Ectodermal cell (in vitro differentiated cells): ENCODE data around the gene DACT2.

ENCODE experiments used
- H3K27ac ChIP-seq: 2 replicates; pipeline ENCODE4 v1.7.0; 2013; ENCODE audit warnings: mild to moderate bottlenecking, low read depth, low read length; ENCODE audit not compliant: insufficient read depth, poor library complexity, severe bottlenecking
- H3K27me3 ChIP-seq: 2 replicates; pipeline ENCODE4 v1.7.0; 2013; ENCODE audit warnings: mild to moderate bottlenecking, low read length; ENCODE audit not compliant: insufficient read depth, control insufficient read depth, poor library complexity, severe bottlenecking
- H3K36me3 ChIP-seq: one replicate; pipeline ENCODE4 v1.7.0; 2013; ENCODE audit warnings: low read length; ENCODE audit not compliant: control insufficient read depth, insufficient read depth
- H3K4me1 ChIP-seq: one replicate; pipeline ENCODE4 v1.7.0; 2013; ENCODE audit warnings: low read length; ENCODE audit not compliant: control insufficient read depth, insufficient read depth
- H3K4me3 ChIP-seq: 2 replicates; pipeline ENCODE4 v1.7.0; 2013; ENCODE audit warnings: low read depth, low read length, control low read depth; ENCODE audit not compliant: insufficient read depth
- H3K9me3 ChIP-seq: 2 replicates; pipeline ENCODE4 v1.7.0; 2013; ENCODE audit warnings: mild to moderate bottlenecking, low read length, moderate library complexity; ENCODE audit not compliant: control insufficient read depth
- WGBS, 2 experiments: methylation state at CpG; one replicate each; pipeline ENCODE4 v1.1.7; 2013; ENCODE audit warnings: missing lambda C conversion rate in 2 of 2; 5-methylcytosine and 5-hydroxymethylcytosine counted together

The DACT2 gene

DNA sequence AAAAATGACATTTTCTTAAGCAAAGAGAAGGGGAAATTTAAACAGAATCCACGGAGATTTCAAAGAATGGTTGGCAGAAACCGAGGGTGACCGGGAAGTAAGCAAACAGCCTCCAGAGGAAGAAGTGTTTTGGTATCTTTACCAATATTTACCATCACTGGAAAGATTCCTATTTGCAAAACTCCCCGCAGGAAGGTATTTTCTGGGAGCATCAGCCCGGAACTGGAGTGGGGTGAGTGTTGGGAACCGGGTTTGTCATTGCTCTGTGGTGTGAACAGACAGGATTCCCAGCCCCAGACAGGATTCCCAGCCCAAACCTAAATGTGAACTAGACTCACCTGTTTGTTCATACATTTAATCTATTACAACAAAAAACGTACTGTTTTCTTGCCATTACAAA lies 19.2 kb upstream of the DACT2 start:
- H3K9me3 ChIP-seq = no peaks in the 10 kb centered on the region
- no peaks in the 10 kb centered on the region for H3K27me3 ChIP-seq
- 81 to 87% methylated on average over 6 to 7 of the region's 7 CpGs for WGBS, 2 experiments
- no peak overlapping the region for H3K4me3 ChIP-seq
- H3K36me3 ChIP-seq = no peaks in the 10 kb centered on the region
- no peak overlapping the region for H3K27ac ChIP-seq
- no peaks in the 10 kb centered on the region for H3K4me1 ChIP-seq

DNA sequence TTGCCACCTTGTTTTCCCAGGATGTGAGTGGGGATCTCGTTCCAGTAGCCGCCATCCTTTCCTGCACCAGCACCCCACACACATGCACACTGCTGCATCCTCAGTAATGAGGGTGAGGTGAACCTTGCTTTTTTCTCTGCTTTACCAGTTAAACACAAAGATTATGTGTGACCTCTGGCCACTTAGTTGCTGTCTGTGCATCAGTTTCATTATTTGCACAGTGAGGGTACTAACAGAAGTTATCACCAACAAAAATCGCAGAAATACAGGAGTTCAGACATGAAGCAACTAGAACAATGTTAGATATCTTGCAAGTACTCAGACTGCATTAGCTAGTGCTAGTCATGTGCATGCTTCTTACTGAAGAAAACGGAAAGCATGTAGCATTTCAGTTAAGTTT lies 17.4 kb upstream of the DACT2 start:
- H3K9me3 ChIP-seq = no peaks in the 10 kb centered on the region
- H3K4me1 ChIP-seq = peaks cover 4% of the 10 kb centered on the region
- no peaks in the 10 kb centered on the region for H3K36me3 ChIP-seq
- H3K27me3 ChIP-seq = no peaks in the 10 kb centered on the region
- no peak overlapping the region for H3K4me3 ChIP-seq
- H3K27ac ChIP-seq = no peak overlapping the region
- WGBS, 2 experiments = 69 to 71% methylated on average over 4 of the region's 4 CpGs

DNA sequence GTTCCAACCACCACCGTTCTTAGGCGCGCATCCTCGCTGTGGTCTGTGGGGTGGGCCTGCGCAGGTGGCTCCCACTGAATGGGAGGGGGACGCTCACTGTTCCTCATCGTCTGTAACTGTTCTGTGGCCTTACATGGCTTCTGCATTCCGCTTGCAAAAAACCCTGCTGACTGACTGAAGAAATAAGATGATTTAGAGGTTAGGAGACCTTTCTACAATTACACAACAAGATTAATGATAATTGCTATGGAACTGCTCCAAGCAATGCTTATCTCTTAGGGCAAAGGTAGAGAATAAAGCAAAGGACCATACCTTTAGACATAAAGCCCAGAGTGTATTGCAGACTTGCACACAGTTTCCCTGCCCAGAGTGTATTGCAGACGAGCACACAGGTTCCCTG lies 14.4 kb upstream of the DACT2 start:
- 89 to 95% methylated on average over 9 of the region's 9 CpGs for WGBS, 2 experiments
- H3K4me1 ChIP-seq = peaks cover 8% of the 10 kb centered on the region
- H3K36me3 ChIP-seq = no peaks in the 10 kb centered on the region
- no peaks in the 10 kb centered on the region for H3K9me3 ChIP-seq
- H3K27ac ChIP-seq = no peak overlapping the region
- H3K4me3 ChIP-seq = no peak overlapping the region
- H3K27me3 ChIP-seq = no peaks in the 10 kb centered on the region

DNA sequence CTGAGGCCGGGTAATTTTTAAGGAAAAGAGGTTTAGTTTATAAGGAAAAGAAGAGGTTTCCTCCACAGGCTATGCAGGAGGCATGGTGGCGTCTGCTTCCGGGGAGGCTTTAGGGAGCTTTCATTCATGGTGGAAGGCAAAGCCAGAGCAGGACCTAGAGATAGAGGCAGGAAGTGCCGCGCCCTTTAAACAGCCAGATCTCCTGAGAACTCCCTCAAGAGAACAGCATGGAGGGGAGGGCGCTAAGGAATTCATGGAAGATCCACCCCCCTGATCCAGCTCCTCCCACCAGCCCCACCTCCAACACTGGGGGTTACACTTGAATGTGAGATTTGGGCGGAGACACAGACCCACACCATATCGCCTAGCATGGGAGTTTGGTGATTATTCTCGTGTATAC lies 13.9 kb upstream of the DACT2 start:
- Histone ChIP-seq H3K27ac (no peak overlapping the region), H3K4me1 (peaks cover 8% of the 10 kb centered on the region), H3K9me3 (no peaks in the 10 kb centered on the region), H3K27me3 (no peaks in the 10 kb centered on the region), H3K36me3 (no peaks in the 10 kb centered on the region), H3K4me3 (no peak overlapping the region)
- 71 to 73% methylated on average over 6 to 7 of the region's 9 CpGs for WGBS, 2 experiments

DNA sequence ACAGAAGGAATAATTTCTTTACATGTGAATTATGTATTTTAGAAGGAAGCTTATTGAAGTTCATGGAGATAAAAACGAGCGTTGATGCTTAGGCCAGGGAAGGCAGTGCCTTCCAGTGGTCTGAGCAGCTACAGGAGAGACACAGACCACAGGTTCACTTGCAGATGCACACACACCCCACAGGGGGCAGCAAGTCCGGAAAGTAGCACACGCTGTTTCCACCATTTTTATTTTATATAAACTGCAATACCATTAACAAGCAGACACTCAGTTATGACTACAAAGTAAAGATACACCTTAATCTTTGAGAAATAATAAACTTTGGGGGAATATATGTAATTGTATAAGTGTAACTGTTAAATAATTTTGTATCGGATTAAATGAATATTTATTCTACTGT lies 13.5 kb upstream of the DACT2 start:
- no peak overlapping the region for H3K27ac ChIP-seq
- no peaks in the 10 kb centered on the region for H3K36me3 ChIP-seq
- H3K4me1 ChIP-seq = peaks cover 8% of the 10 kb centered on the region
- 72 to 74% methylated on average over 5 of the region's 5 CpGs for WGBS, 2 experiments
- H3K27me3 ChIP-seq = no peaks in the 10 kb centered on the region
- H3K4me3 ChIP-seq = no peak overlapping the region
- peaks cover 2% of the 10 kb centered on the region for H3K9me3 ChIP-seq

DNA sequence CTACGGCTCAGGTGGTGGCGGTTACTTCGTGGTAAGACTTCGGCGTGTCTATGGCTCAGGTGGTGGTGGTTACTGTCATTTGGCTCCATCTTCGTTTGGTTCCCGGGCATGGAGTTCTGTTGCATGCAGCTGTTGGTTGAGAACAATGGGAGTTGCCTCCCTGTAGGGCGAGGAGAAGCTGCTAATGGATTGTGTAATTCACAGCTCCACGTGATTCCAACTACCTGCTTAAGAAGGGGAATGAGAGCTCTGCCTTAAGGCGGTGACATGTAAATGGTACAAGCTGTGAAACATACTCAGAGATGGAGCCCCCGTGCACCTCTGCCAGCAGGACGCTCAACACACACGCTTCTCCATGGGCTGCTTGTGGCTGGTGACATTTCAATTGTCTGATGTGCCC lies 12.4 kb upstream of the DACT2 start:
- Histone ChIP-seq H3K27ac (no peak overlapping the region), H3K4me1 (peaks cover 8% of the 10 kb centered on the region), H3K27me3 (no peaks in the 10 kb centered on the region), H3K9me3 (peaks cover 2% of the 10 kb centered on the region), H3K36me3 (no peaks in the 10 kb centered on the region), H3K4me3 (no peak overlapping the region)
- 25 to 29% methylated on average over 13 of the region's 13 CpGs for WGBS, 2 experiments

DNA sequence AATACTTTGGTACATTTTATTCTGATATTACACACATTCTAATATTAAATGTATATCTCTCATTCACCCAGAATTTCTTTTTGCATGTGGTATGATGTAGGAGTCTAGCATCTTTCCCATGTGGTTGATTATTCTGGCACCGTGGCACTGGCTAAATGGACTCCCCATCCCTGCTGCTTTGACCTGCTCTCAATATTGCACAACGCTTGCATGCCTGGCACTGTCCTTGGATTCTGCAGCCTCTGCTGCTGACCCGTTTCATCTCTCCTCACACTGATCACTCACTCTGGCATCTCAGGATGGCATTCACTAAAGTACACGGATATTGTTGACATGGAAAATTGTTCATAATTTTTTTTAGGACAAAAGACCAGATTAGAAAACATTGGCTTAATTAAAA lies 11.5 kb upstream of the DACT2 start:
- 94 to 95% methylated on average over 4 of the region's 4 CpGs for WGBS, 2 experiments
- H3K9me3 ChIP-seq = peaks cover 2% of the 10 kb centered on the region
- peaks cover 8% of the 10 kb centered on the region for H3K4me1 ChIP-seq
- no peaks in the 10 kb centered on the region for H3K36me3 ChIP-seq
- H3K4me3 ChIP-seq = no peak overlapping the region
- H3K27ac ChIP-seq = no peak overlapping the region
- H3K27me3 ChIP-seq = no peaks in the 10 kb centered on the region

DNA sequence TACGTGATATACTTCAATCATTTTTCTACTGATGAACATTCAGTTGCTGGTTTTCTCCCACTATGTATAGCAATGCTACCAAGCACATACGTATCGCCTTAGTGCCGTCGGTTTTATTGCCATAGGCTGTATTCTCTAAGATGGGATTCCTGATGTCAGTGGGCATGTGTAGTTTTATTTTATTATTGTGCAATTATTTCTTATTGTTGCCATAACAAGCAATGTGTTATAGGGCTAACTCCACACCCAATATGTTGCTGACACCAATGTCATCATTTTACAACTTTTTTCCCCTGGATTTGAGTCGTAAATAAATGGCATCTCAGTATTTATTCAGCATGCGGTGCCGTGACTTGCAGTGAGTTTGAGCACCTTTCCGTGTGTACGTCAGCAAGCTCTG lies 10.8 kb upstream of the DACT2 start:
- 97% methylated on average over 8 to 10 of the region's 10 CpGs for WGBS, 2 experiments
- Histone ChIP-seq H3K9me3 (peaks cover 2% of the 10 kb centered on the region), H3K4me1 (peaks cover 8% of the 10 kb centered on the region)

DNA sequence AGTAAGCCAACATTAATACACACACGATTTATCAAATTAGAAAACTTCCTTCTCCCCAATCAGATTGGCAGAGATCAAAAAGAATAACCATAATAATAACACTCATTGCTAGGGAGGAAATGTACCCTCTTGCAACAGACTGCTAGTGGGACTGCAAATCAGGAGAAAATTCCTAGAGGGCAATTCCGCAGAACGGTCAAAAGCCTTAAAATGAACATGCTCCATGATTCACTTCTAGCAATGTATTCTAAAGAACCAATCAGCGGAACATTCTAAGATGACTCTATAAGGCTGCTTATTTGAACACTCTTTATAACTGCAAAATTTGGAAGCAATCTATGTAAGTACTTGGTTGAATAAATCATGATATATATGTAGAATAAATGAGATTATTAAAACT lies 8.5 kb upstream of the DACT2 start:
- H3K4me3 ChIP-seq = no peak overlapping the region
- 93 to 95% methylated on average over 3 to 4 of the region's 4 CpGs for WGBS, 2 experiments
- H3K27ac ChIP-seq = no peak overlapping the region

More for the DNA sequence above, 10.8 kb upstream of the DACT2 start:
- Histone ChIP-seq H3K27ac (no peak overlapping the region), H3K27me3 (no peaks in the 10 kb centered on the region), H3K36me3 (no peaks in the 10 kb centered on the region), H3K4me3 (no peak overlapping the region)

DNA sequence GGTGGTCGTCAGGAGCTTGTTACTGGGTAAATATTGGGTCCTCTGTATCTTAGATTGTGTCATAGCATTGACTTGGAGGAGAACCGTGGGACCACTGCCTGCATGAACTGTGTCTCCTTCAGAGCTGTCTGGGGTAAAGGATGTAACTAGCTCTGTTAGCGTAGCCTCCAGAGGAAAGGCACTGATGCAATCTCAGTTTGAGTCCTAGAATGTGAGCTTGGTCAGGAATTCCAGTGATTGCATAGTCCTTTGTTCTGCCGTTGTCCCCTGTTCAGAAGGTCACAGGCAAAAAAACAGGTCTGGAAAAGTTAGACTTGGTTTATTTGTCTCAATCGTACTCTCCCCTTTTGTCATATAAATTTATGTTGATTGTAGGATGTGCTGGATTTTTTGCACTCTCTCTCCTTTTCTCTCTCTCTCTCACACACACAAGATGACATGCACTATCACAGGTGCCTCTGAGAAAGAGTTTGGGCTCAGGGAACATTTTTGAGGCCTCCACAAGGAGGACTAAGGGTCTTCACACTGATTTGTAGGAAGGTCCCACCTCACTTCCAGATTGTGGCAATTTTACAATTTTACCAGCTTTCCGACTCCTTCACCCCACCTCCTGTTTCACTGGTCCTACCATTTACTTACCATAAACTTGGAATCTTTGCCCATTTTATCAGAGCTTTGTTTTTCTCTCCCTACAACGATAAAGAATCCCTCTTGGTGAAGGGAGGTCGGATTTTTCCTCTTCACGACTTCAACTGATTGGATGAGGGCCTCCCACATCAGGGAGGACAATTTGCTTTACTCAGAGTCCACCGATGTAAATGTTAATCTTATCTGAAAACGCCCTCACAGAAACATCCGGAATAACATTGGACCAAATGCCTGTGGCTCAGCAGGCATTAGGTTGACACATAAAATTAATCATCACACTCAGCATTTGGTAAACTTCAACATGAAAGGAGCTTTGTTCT lies 7.0 kb upstream of the DACT2 start:
- H3K36me3 ChIP-seq = no peaks in the 10 kb centered on the region
- WGBS, 2 experiments = 71 to 75% methylated on average over 12 of the region's 12 CpGs
- H3K27ac ChIP-seq = peak overlapping the region; percentile 53
- peaks cover 2% of the 10 kb centered on the region for H3K9me3 ChIP-seq
- no peaks in the 10 kb centered on the region for H3K27me3 ChIP-seq
- no peak overlapping the region for H3K4me3 ChIP-seq
- no peaks in the 10 kb centered on the region for H3K4me1 ChIP-seq

More for the DNA sequence above, 8.5 kb upstream of the DACT2 start:
- H3K4me1 ChIP-seq = peaks cover 8% of the 10 kb centered on the region
- no peaks in the 10 kb centered on the region for H3K36me3 ChIP-seq
- peaks cover 2% of the 10 kb centered on the region for H3K9me3 ChIP-seq
- no peaks in the 10 kb centered on the region for H3K27me3 ChIP-seq
